Lower leg skin (tissue), 3 donors: Measurements from ENCODE around the gene IFT52.

Source experiments
- POLR2A ChIP-seq, 2 donors: fragments of 450-650 bp; IDR thresholded peaks; one replicate each; pipeline ENCODE4 v1.6.1; 2016 to 2017; ENCODE audit warnings: antibody characterized with exemption in 2 of 2, mild to moderate bottlenecking in 1 of 2, moderate library complexity in 1 of 2
- TF ChIP-seq, protein P1 (sequence below), 3 donors: fragments of 450-650 bp; IDR thresholded peaks; one replicate each; pipeline ENCODE4 v1.5.1; 2016; ENCODE audit warnings: antibody characterized with exemption in 3 of 3, mild to moderate bottlenecking in 3 of 3, moderate library complexity in 2 of 3

- TF ChIP-seq, protein P1, sequence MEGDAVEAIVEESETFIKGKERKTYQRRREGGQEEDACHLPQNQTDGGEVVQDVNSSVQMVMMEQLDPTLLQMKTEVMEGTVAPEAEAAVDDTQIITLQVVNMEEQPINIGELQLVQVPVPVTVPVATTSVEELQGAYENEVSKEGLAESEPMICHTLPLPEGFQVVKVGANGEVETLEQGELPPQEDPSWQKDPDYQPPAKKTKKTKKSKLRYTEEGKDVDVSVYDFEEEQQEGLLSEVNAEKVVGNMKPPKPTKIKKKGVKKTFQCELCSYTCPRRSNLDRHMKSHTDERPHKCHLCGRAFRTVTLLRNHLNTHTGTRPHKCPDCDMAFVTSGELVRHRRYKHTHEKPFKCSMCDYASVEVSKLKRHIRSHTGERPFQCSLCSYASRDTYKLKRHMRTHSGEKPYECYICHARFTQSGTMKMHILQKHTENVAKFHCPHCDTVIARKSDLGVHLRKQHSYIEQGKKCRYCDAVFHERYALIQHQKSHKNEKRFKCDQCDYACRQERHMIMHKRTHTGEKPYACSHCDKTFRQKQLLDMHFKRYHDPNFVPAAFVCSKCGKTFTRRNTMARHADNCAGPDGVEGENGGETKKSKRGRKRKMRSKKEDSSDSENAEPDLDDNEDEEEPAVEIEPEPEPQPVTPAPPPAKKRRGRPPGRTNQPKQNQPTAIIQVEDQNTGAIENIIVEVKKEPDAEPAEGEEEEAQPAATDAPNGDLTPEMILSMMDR (IDR thresholded peaks at IDR 0.05): no peak
- no peak for TF ChIP-seq POLR2A (IDR thresholded peaks at IDR 0.05)
Measured at GRCh38 chr20:43544501-43544900, 46.2 kb upstream of the IFT52 start.
